A549 treated with GW870086 at 1 μM for 4 hours (cell line): ENCODE data around the gene GIMAP8. TPM values are rescaled to one million over a fixed set of nuclear protein-coding genes. Genes with fewer than 3 reads are reported as not detected.

ENCODE experiments used
- total RNA-seq: library from RNA; stranded (reverse); fragments of 200-300 nt; extraction: Qiagen RNA extraction; gene quantifications from 5 replicates; pipeline ENCODE4 v1.2.3, GENCODE V29; 2022; ENCODE audit warnings: low read depth

The GIMAP8 gene
- total RNA-seq: not detected in 5 replicates

GRCh38 chr7:150450491-150451001 is at the start of gene GIMAP8:
Gene GIMAP8, plus strand, starts transcription at chr7:150450630. Its CDS starts 16,069 bp downstream, at chr7:150466699.

GRCh38 chr7:150514748-150515222 is 64.4 kb downstream of the GIMAP8 start, which contains the start of gene GIMAP7:
Gene GIMAP7, plus strand, starts transcription at chr7:150514872. Its CDS starts 5,103 bp downstream, at chr7:150519975.

Other genes starting within 250 kb of the GIMAP8 start
- gene LRRC61, start 127.3 kb upstream of the GIMAP8 start, total RNA-seq: 0.07 to 0.20 TPM in 2 of 5 replicates, not detected in the others
- 0.36 TPM in 1 of 5 replicates, not detected in the others for gene ACTR3C, start 127.1 kb upstream of the GIMAP8 start, total RNA-seq
- gene RARRES2, start 109.0 kb upstream of the GIMAP8 start, total RNA-seq: not detected in 5 replicates
- 72.0 to 88.5 TPM (median 83.6 TPM) in 5 replicates for gene REPIN1, start 81.8 kb upstream of the GIMAP8 start, total RNA-seq
- gene ZNF775, start 71.3 kb upstream of the GIMAP8 start, total RNA-seq: 4.5 to 6.3 TPM (median 5.2 TPM) in 5 replicates
- not detected in 5 replicates for gene GIMAP7, start 64.2 kb downstream of the GIMAP8 start, total RNA-seq
- gene GIMAP4, start 116.8 kb downstream of the GIMAP8 start, total RNA-seq: not detected in 5 replicates
- not detected in 5 replicates for gene GIMAP6, start 181.8 kb downstream of the GIMAP8 start, total RNA-seq
- 0.08 TPM in 1 of 5 replicates, not detected in the others for gene GIMAP2, start 235.1 kb downstream of the GIMAP8 start, total RNA-seq